Hepatocyte (in vitro differentiated cells): ENCODE data around the gene RIC1.

Source experiments
- EZH2 ChIP-seq: fragments of 200-600 bp; sonication (generic); IDR thresholded peaks from 2 replicates; pipeline ENCODE4 v1.6.1; 2016; ENCODE audit warnings: antibody characterized with exemption, mild to moderate bottlenecking, borderline replicate concordance
- TF ChIP-seq, protein P1 (sequence below): fragments of 200-600 bp; sonication (generic); IDR thresholded peaks from 2 replicates; pipeline ENCODE4 v1.5.1; 2016; ENCODE audit warnings: antibody characterized with exemption, mild to moderate bottlenecking; ENCODE audit not compliant: poor library complexity

DNA sequence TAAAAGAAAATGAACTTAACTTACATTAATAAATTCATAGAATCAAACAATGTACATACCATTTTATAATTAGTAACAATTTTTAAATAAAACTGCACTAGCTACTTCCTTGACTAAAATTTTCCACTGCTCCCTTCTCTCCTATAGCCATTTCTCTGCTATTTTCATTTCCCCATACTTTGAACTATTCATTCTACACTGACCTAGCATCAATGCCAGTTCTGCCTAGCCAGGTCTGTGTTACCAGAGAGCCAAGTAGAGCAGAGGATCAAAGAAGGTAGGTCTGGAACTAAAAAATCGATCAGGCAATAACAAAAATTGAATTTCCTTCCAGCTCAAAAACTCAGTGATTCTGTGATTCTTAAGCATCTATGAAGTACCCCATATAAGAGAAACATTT is 119.5 kb downstream of the RIC1 start:
- TF ChIP-seq, protein P1, sequence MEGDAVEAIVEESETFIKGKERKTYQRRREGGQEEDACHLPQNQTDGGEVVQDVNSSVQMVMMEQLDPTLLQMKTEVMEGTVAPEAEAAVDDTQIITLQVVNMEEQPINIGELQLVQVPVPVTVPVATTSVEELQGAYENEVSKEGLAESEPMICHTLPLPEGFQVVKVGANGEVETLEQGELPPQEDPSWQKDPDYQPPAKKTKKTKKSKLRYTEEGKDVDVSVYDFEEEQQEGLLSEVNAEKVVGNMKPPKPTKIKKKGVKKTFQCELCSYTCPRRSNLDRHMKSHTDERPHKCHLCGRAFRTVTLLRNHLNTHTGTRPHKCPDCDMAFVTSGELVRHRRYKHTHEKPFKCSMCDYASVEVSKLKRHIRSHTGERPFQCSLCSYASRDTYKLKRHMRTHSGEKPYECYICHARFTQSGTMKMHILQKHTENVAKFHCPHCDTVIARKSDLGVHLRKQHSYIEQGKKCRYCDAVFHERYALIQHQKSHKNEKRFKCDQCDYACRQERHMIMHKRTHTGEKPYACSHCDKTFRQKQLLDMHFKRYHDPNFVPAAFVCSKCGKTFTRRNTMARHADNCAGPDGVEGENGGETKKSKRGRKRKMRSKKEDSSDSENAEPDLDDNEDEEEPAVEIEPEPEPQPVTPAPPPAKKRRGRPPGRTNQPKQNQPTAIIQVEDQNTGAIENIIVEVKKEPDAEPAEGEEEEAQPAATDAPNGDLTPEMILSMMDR, result no peak
- no peak for TF ChIP-seq EZH2
